ENCODE measurements around the gene TLK1. TPM values are rescaled to one million over a fixed set of nuclear protein-coding genes. Genes with fewer than 3 reads are reported as not detected.
A peak's percentile ranks its signal among the peaks of the same experiment; 100 is the strongest.

TLK1 gene
- total RNA-seq, 1 experiment from 2014 or later: 79.1 TPM

GRCh38 chr2:171136024-171136423, 24.7 kb downstream of the TLK1 start:
- no TSS peak for BruUV-seq (replicated peaks)
- peaks cover 14% of the 10 kb centered on the region for H3K4me1 ChIP-seq (ENCODE audit: insufficient read depth, low read length, poor library complexity, severe bottlenecking)
- H3K27ac ChIP-seq (ENCODE audit: low read depth, low read length, poor library complexity, severe bottlenecking): no peak overlapping the region
- H3K27me3 ChIP-seq (replicated peaks; ENCODE audit: insufficient read depth, low read depth, low read length, poor library complexity): no peaks in the 10 kb centered on the region
- no peak for TF ChIP-seq EZH2 (IDR thresholded peaks at IDR 0.05; ENCODE audit: borderline replicate concordance, low read depth, low read length, poor library complexity, severe bottlenecking)
- DNase-seq (ENCODE audit: low spot score): no peak
- no peaks in the 10 kb centered on the region for H3K9me3 ChIP-seq (ENCODE audit: low read depth, low read length, poor library complexity, severe bottlenecking)
- H3K4me3 ChIP-seq (ENCODE audit: low read depth, low read length, poor library complexity, severe bottlenecking): no peak overlapping the region
- H3K36me3 ChIP-seq (ENCODE audit: insufficient read depth, low read length, poor library complexity, severe bottlenecking): no peaks in the 10 kb centered on the region
- POLR2A ChIA-PET (ENCODE audit: low non-redundant PET): no interaction called here
- intact Hi-C loops (cut with micrococcal nuclease; ENCODE audit: unreplicated experiment): no loop called here
- CTCF ChIA-PET: no interaction called here

GRCh38 chr2:171134624-171135230, 26.0 kb downstream of the TLK1 start:
- no peaks in the 10 kb centered on the region for H3K27me3 ChIP-seq (replicated peaks; ENCODE audit: insufficient read depth, low read depth, low read length, poor library complexity)
- POLR2A ChIA-PET (ENCODE audit: low non-redundant PET): no interaction called here
- CTCF ChIA-PET: no interaction called here

GRCh38 chr2:171132086-171132485, 28.6 kb downstream of the TLK1 start:
- no peak overlapping the region for H3K27ac ChIP-seq (ENCODE audit: low read depth, low read length, poor library complexity, severe bottlenecking)
- no peak for DNase-seq (ENCODE audit: low spot score)
- no peaks in the 10 kb centered on the region for H3K27me3 ChIP-seq (replicated peaks; ENCODE audit: insufficient read depth, low read depth, low read length, poor library complexity)
- POLR2A ChIA-PET (ENCODE audit: low non-redundant PET): no interaction called here
- no peaks in the 10 kb centered on the region for H3K36me3 ChIP-seq (ENCODE audit: insufficient read depth, low read length, poor library complexity, severe bottlenecking)
- CTCF ChIA-PET: no interaction called here
- H3K9me3 ChIP-seq (ENCODE audit: low read depth, low read length, poor library complexity, severe bottlenecking): no peaks in the 10 kb centered on the region
- peaks cover 28% of the 10 kb centered on the region for H3K4me1 ChIP-seq (ENCODE audit: insufficient read depth, low read length, poor library complexity, severe bottlenecking)
- TF ChIP-seq CTCF (conservative IDR thresholded peaks at IDR 0.05; ENCODE audit: low read depth, low read length): no peak
- TF ChIP-seq EZH2 (IDR thresholded peaks at IDR 0.05; ENCODE audit: borderline replicate concordance, low read depth, low read length, poor library complexity, severe bottlenecking): no peak
- intact Hi-C loops (cut with micrococcal nuclease; ENCODE audit: unreplicated experiment): no loop called here
- BruUV-seq (replicated peaks): no TSS peak
- H3K4me3 ChIP-seq (ENCODE audit: low read depth, low read length, poor library complexity, severe bottlenecking): no peak overlapping the region

More at GRCh38 chr2:171134624-171135230, 26.0 kb downstream of the TLK1 start:
- Histone ChIP-seq H3K4me1 (ENCODE audit: insufficient read depth, low read length, poor library complexity, severe bottlenecking) (peaks cover 14% of the 10 kb centered on the region), H3K9me3 (ENCODE audit: low read depth, low read length, poor library complexity, severe bottlenecking) (no peaks in the 10 kb centered on the region), H3K36me3 (ENCODE audit: insufficient read depth, low read length, poor library complexity, severe bottlenecking) (no peaks in the 10 kb centered on the region), H3K27ac (ENCODE audit: low read depth, low read length, poor library complexity, severe bottlenecking) (no peak overlapping the region), H3K4me3 (ENCODE audit: low read depth, low read length, poor library complexity, severe bottlenecking) (no peak overlapping the region)
- intact Hi-C loops (cut with micrococcal nuclease; ENCODE audit: unreplicated experiment): no loop called here
- TF ChIP-seq CTCF (conservative IDR thresholded peaks at IDR 0.05; ENCODE audit: low read depth, low read length): no peak
- TF ChIP-seq EZH2 (IDR thresholded peaks at IDR 0.05; ENCODE audit: borderline replicate concordance, low read depth, low read length, poor library complexity, severe bottlenecking): no peak
- DNase-seq (ENCODE audit: low spot score): no peak
- no TSS peak for BruUV-seq (replicated peaks)

GRCh38 chr2:171128461-171128860, 32.2 kb downstream of the TLK1 start:
- H3K9me3 ChIP-seq (ENCODE audit: low read depth, low read length, poor library complexity, severe bottlenecking): no peaks in the 10 kb centered on the region
- no TSS peak for BruUV-seq (replicated peaks)
- peak; percentile 33 for DNase-seq (ENCODE audit: low spot score)
- intact Hi-C loops (cut with micrococcal nuclease; ENCODE audit: unreplicated experiment): no loop called here
- H3K4me1 ChIP-seq (ENCODE audit: insufficient read depth, low read length, poor library complexity, severe bottlenecking): peaks cover 23% of the 10 kb centered on the region
- CTCF ChIA-PET: no interaction called here
- POLR2A ChIA-PET (ENCODE audit: low non-redundant PET): no interaction called here
- no peaks in the 10 kb centered on the region for H3K36me3 ChIP-seq (ENCODE audit: insufficient read depth, low read length, poor library complexity, severe bottlenecking)
- peak overlapping the region; percentile 30 for H3K27ac ChIP-seq (ENCODE audit: low read depth, low read length, poor library complexity, severe bottlenecking)
- TF ChIP-seq CTCF (conservative IDR thresholded peaks at IDR 0.05; ENCODE audit: low read depth, low read length): no peak
- TF ChIP-seq EZH2 (IDR thresholded peaks at IDR 0.05; ENCODE audit: borderline replicate concordance, low read depth, low read length, poor library complexity, severe bottlenecking): no peak
- H3K4me3 ChIP-seq (ENCODE audit: low read depth, low read length, poor library complexity, severe bottlenecking): no peak overlapping the region
- H3K27me3 ChIP-seq (replicated peaks; ENCODE audit: insufficient read depth, low read depth, low read length, poor library complexity): no peaks in the 10 kb centered on the region
